ENCODE data around the gene C7orf33.
A peak's percentile ranks its signal among the peaks of the same experiment; 100 is the strongest.

Gene C7orf33

DNA sequence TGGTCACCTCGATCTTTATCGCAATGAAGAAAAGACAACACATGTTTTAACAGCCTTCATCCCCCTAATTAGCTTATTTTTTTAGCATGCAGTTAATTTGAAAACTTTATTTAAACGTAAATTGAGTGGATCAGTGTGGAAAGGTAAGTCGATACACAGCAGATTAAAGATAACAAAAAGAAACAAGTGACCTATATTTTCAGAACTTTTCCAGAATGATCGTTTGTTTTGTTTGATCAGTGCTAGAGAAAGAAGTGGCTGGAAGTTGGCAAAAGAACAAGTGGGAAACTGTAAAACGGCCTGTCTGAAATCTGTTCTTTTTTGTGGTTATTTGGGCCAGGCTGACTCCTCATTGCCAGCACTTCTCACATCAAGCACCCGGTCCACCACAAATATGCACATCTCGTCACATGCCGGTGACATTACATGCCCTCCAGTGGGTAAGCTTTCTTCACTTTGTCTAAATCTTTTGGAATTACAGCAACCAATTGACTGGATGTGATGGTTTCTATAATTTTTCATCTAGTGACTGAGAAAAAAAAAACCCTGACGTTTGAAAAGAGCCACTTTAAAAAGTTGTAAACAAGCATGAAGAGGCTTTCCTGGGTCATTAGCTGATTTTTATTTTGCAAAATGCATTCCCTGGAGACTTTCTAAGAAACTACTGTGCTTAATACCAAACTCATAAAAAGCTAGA lies 33.2 kb downstream of the C7orf33 start:
- Histone ChIP-seq H3K27me3 (ENCODE audit: insufficient read depth, low read depth) (no peaks in the 10 kb centered on the region), H3K27ac (peak overlapping the region; percentile 92), H3K4me3 (IDR thresholded peaks at IDR 0.05; ENCODE audit: insufficient read depth, low read depth, low read length) (no peak overlapping the region), H3K4me1 (ENCODE audit: low read depth, poor library complexity, severe bottlenecking) (peaks cover 100% of the 10 kb centered on the region), H4K20me1 (ENCODE audit: insufficient read depth) (no peaks in the 10 kb centered on the region), H3K79me2 (ENCODE audit: insufficient read depth, low read depth) (peaks cover 4% of the 10 kb centered on the region; the same call in 1 of the 2 replicates), H3K9ac (peak overlapping the region; percentile 69), H2AFZ (ENCODE audit: low read depth) (peak overlapping the region; percentile 18; the same call in 1 of the 2 replicates), H3K36me3 (ENCODE audit: insufficient read depth) (no peaks in the 10 kb centered on the region), H3K4me2 (peak overlapping the region; percentile 69)
- no peak for TF ChIP-seq CTCF (conservative IDR thresholded peaks at IDR 0.05; ENCODE audit: low read depth, low read length)

- Histone ChIP-seq H3K79me2 (ENCODE audit: insufficient read depth, low read depth) (peaks cover 4% of the 10 kb centered on the region; the same call in 1 of the 2 replicates), H3K4me2 (peak overlapping the region; percentile 69), H3K36me3 (ENCODE audit: insufficient read depth) (no peaks in the 10 kb centered on the region), H3K9ac (peak overlapping the region; percentile 69), H3K27me3 (ENCODE audit: insufficient read depth, low read depth) (no peaks in the 10 kb centered on the region), H2AFZ (ENCODE audit: low read depth) (peak overlapping the region; percentile 42), H3K4me1 (ENCODE audit: low read depth, poor library complexity, severe bottlenecking) (peaks cover 100% of the 10 kb centered on the region), H4K20me1 (ENCODE audit: insufficient read depth) (no peaks in the 10 kb centered on the region), H3K27ac (peak overlapping the region; percentile 92), H3K4me3 (IDR thresholded peaks at IDR 0.05; ENCODE audit: insufficient read depth, low read depth, low read length) (no peak overlapping the region)
- no peak for TF ChIP-seq CTCF (conservative IDR thresholded peaks at IDR 0.05; ENCODE audit: low read depth, low read length)
Measured at GRCh38 chr7:148624735-148625134, 34.2 kb downstream of the C7orf33 start.

- Histone ChIP-seq H3K4me1 (ENCODE audit: low read depth, poor library complexity, severe bottlenecking) (peaks cover 100% of the 10 kb centered on the region), H3K4me3 (IDR thresholded peaks at IDR 0.05; ENCODE audit: insufficient read depth, low read depth, low read length) (no peak overlapping the region), H3K27ac (peak overlapping the region; percentile 92), H3K79me2 (ENCODE audit: insufficient read depth, low read depth) (peaks cover 4% of the 10 kb centered on the region; the same call in 1 of the 2 replicates), H3K4me2 (peak overlapping the region; percentile 69), H3K27me3 (ENCODE audit: insufficient read depth, low read depth) (no peaks in the 10 kb centered on the region), H2AFZ (ENCODE audit: low read depth) (peak overlapping the region; percentile 42; the same call in 1 of the 2 replicates), H3K36me3 (ENCODE audit: insufficient read depth) (no peaks in the 10 kb centered on the region), H4K20me1 (ENCODE audit: insufficient read depth) (no peaks in the 10 kb centered on the region), H3K9ac (peak overlapping the region; percentile 69; the same call in 1 of the 2 replicates)
- TF ChIP-seq CTCF (conservative IDR thresholded peaks at IDR 0.05; ENCODE audit: low read depth, low read length): no peak
Measured at GRCh38 chr7:148625342-148625741, 34.8 kb downstream of the C7orf33 start.

- no peaks in the 10 kb centered on the region for H3K36me3 ChIP-seq (ENCODE audit: insufficient read depth)
- H3K4me2 ChIP-seq: no peak overlapping the region
- H2AFZ ChIP-seq (ENCODE audit: low read depth): no peak overlapping the region
- H3K4me3 ChIP-seq (IDR thresholded peaks at IDR 0.05; ENCODE audit: insufficient read depth, low read depth, low read length): no peak overlapping the region
- peaks cover 88% of the 10 kb centered on the region for H3K4me1 ChIP-seq (ENCODE audit: low read depth, poor library complexity, severe bottlenecking)
- no peaks in the 10 kb centered on the region for H4K20me1 ChIP-seq (ENCODE audit: insufficient read depth)
- no peak overlapping the region for H3K9ac ChIP-seq
- H3K27ac ChIP-seq: no peak overlapping the region; the same call in 1 of the 2 replicates
- no peaks in the 10 kb centered on the region for H3K27me3 ChIP-seq (ENCODE audit: insufficient read depth, low read depth)
- peaks cover 3% of the 10 kb centered on the region; the same call in 1 of the 2 replicates for H3K79me2 ChIP-seq (ENCODE audit: insufficient read depth, low read depth)
- TF ChIP-seq CTCF (conservative IDR thresholded peaks at IDR 0.05; ENCODE audit: low read depth, low read length): no peak
Measured at GRCh38 chr7:148626828-148627227, 36.3 kb downstream of the C7orf33 start.

Measured in KMS-11 (cell line).